Thyroid gland (tissue), 4 donors: ENCODE measurements around the gene CTSO.

ENCODE experiments used
- POLR2A ChIP-seq, 2 donors: fragments of 450-650 bp; IDR thresholded peaks; one replicate each; pipeline ENCODE4 v1.6.1; 2017; ENCODE audit warnings: antibody characterized with exemption in 2 of 2, mild to moderate bottlenecking in 2 of 2, moderate library complexity in 1 of 2
- TF ChIP-seq, protein P1 (sequence below), 6 experiments: fragments of 200-600 bp in 3 of 6; fragments of 450-650 bp in 3 of 6; sonication (generic) in 3 of 6; IDR thresholded peaks; one replicate each; pipeline ENCODE4 v1.5.1; 2016 to 2019; ENCODE audit warnings: antibody characterized with exemption in 6 of 6, mild to moderate bottlenecking in 2 of 6, inconsistent platforms in 1 of 6, moderate library complexity in 1 of 6

DNA sequence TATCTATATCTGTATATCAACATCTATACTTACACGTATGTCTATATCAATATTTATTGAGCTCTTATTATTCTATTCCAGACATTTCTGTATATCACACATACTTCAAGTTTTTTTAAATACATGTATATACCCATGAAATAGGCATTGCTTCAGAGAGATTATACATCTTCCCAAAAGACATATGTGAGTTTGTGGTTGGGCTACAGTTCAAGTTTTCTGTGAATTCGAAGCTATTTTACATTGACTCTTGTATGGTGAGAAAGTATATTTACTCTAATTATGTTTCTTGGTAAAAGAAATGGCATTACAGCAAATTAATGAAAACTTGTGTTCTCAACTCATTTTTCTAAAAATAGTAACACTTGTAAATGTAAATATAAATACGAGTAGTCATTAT, 46.8 kb upstream of the CTSO start:
- TF ChIP-seq, protein P1, sequence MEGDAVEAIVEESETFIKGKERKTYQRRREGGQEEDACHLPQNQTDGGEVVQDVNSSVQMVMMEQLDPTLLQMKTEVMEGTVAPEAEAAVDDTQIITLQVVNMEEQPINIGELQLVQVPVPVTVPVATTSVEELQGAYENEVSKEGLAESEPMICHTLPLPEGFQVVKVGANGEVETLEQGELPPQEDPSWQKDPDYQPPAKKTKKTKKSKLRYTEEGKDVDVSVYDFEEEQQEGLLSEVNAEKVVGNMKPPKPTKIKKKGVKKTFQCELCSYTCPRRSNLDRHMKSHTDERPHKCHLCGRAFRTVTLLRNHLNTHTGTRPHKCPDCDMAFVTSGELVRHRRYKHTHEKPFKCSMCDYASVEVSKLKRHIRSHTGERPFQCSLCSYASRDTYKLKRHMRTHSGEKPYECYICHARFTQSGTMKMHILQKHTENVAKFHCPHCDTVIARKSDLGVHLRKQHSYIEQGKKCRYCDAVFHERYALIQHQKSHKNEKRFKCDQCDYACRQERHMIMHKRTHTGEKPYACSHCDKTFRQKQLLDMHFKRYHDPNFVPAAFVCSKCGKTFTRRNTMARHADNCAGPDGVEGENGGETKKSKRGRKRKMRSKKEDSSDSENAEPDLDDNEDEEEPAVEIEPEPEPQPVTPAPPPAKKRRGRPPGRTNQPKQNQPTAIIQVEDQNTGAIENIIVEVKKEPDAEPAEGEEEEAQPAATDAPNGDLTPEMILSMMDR (IDR thresholded peaks at IDR 0.05), result no peak
- no peak for TF ChIP-seq POLR2A (IDR thresholded peaks at IDR 0.05)
